Stimulated activated CD4-positive, alpha-beta T cell treated with anti-CD3 and anti-CD28 coated beads, Interleukin-12 subunit alpha, Interleukin-12 subunit beta, amount 100 ng/mL, for 48 hours (primary cell): ENCODE data around the gene ATP8B1.
A peak's percentile ranks its signal among the peaks of the same experiment; 100 is the strongest.
"Not testable (repeated sequence)": the region's sequence is repeated elsewhere in the genome, so short reads cannot be mapped to it uniquely, and the experiment has no call there.

Source experiments
- DNase-seq, 3 donors: peaks; one replicate each; pipeline ENCODE4 v3.0.0-alpha.2; 2020; ENCODE audit warnings: low read depth in 2 of 3, low spot score in 1 of 3

Gene ATP8B1

DNA sequence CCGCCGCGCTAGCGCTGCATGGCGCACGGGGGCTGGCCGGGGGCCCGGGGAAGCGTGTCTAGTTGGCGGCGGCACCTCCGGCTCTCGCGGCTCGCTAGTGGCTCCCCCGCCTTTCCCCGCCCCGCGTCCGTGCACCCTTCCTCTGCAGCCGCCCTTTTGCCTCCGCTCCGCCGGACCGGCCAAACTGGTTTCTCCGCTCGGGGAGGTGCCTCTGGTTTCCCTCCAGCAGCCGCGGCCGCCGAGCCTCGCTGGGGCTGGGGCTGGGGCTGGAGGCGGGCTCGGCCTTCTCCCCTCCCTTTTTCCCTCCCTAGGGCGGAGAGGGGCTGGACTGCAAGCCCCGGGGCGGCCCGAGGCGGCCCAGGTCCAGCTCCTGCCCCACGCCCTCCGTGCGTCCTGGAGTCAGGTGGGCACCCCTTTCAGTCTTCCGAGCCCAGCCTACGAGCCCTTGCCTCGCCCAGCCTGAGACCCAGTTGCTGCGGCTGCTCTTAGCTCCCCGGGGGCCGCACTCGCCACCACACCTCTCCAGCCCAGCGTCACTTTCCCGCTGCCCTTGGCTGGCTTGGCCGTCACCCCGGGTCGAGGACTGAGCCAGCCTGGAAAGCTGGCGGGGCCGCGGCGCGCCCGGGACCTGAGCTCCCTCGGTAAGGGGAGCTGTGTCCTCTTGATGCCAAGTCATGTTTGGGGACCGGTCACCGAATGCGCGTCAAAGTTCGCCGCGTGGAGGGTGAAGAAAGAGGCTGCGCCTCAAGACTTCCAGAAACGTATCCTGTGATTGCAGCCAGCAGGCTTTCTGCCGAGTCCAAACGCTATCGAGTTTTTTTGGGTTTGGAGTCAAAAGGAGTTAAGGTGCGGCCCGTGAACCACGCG, at the start of gene ATP8B1:
Gene ATP8B1 (minus strand): TSS at position 213 of the 867 bp plus-strand sequence. CDS start 71,508 bp downstream, outside the sequence.
- no peak for DNase-seq

DNA sequence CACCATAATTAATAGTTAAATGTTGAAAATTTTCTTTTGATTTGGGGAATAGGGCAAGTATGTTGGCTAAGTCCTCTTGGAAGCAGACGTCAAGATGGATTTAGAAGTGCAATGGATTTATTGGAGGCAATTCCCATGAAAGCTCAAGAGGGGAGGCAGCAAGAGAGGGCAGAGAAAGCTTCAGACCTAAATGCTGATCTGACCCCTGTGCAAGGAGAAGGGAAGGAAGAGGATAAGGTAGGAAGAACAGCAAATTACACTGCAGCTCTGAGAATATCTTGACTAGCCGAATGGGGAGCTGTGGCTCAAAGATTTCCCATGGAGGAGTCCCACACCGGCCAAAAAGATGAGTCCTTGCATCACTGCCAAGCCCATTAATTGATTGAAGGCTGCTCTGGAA, 46.9 kb upstream of the ATP8B1 start:
- DNase-seq = no peak

DNA sequence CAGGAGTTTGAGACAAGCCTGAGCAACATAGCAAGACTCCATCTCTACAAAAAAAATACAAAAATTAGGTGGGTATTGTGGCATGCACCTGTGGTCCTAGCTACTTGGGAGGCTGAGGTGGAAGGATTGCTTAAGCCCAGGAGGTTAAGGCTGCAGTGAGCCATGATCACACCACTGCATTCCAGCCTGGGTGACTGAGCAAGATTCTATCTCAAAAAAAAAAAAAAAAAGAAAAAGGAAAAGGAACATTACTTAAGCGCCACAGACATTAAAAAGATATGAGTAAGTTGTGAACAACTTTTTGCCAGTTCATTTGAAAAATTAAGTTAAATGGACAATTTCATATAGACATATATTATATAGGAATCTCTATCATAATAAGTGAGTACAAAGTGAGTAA, 45.3 kb upstream of the ATP8B1 start:
- not testable (repeated sequence) for DNase-seq

DNA sequence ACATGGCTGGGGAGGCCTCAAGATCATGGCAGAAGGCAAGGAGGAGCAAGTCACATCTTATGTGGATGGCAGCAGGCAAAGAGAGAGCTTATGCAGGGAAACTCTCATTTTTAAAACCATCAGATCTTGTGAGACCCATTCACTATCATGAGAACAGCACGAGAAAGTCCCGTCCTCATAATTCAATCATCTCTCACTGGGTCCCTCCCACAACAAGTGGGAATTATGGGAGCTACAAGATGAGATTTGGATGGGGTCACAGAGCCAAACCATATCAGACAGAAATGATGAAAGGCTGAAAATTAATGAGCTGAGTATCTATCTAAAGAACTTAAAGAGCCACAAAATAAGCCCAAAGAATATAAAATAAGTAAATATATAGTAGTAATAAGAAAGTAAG, 44.3 kb upstream of the ATP8B1 start:
- not testable (repeated sequence) for DNase-seq

DNA sequence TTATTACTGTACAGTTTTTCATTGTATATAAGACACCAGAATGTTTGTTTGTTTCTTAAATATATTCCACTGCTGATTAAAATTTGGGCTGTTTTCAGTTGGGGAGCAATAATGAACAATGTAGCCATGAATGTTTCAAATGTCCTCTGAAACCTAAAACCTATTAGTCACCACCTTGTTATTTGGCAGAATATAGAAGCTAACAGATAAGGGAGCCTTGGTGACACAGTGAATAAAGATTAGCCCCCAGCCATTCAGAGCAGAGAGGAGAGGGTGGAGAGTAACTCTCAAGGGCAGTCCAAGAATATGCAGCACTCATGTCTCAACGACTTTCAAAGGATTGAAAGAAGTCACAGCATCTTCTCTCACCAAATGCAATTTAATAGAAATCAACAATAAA, 43.1 kb upstream of the ATP8B1 start:
- DNase-seq = no peak

DNA sequence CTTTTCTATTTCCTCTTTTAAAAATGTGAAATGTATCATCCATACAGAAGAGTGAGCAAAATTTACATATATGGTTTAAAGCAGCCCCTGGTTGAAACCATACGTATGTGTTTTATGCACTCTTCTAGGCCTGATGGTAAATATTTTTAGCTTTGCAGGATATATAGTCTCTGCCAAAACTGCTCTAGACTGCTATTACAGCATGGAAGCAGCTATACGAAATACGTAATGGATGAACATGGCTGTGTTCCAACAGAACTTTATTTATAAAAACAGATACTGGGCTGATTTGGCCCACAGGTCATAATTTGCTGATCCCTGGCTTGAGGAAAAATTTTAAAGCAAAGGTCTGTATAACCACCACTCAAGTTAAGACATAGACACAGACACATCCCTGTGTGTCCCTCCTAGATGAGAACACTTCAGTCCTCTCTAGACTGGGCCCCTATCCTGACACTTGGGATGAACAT, 42.5 kb upstream of the ATP8B1 start:
- no peak for DNase-seq

DNA sequence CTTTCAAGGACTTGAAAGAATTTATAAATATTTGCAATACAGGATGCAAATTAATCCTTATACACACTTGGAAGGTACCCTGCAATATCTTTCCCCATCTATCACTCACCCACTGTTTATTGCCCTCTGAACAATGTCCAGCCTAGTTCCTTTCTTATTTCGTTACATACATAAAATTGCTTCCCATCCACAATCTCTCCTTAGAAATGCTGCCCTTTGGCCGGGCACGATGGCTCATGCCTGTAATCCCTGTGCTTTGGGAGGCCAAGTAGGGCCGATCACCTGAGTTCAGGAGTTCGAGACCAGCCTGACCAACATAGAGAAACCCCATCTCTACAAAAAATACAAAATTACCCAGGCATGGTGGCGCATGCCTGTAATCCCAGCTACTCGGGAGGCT, 41.2 kb upstream of the ATP8B1 start:
- no peak for DNase-seq

DNA sequence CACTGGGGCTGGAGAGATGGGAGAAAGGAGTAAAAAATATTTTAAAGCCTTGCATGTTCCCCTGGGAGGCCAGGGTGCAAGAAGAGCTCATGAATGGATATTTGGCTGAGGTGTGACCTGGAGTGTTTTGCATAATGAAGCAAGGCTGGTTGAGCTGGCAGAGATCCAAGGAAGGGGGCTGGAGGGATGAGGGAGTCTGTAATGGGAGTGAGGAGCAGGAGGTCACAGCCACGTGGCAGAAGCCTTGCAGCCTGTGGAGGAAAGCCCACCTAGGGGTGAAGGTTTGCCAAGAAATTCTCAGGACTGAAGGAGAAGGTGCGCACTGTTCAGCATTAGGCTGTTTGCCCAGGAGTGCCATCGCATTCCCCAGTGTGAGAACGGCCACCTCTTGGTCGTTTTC, 40.3 kb upstream of the ATP8B1 start:
- no peak for DNase-seq

DNA sequence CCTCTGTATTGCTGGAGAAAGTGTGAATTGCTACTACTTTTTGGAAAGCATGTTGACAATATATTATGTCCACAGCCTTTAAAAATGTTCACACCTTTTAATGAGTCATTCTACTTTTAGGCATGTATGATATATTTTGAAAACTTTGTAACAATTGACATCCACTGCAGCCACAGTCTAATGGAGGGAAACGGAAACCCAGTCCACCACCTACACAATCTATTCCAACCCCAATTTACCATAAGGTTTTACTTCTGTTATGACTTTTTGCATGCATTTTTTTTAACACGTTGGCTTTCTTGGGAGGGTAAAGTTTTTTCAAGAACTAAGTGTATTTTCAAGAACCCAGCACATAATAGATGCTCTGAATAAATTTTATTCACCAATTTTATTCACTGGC, 38.5 kb upstream of the ATP8B1 start:
- DNase-seq = no peak

DNA sequence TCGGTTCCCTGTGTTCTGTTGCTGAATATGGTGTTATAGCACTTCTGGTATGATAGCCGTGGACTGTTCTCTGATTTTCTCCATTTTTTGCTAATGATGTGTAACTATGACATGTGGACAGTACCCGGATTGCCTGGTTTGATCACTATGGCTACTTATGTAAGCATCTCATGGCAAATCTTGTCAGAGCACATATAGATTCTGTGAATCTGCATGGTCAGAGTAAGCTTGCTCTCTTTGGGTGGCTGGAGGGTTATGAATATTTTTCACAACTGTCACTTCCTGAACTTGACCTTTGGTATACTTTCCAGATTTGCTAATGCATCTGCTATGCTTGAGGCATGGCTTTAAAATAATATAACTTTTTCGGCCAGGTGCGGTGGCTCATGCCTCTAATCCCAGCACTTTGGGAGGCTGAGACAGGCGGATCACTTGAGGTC, 36.8 kb upstream of the ATP8B1 start:
- no peak for DNase-seq

DNA sequence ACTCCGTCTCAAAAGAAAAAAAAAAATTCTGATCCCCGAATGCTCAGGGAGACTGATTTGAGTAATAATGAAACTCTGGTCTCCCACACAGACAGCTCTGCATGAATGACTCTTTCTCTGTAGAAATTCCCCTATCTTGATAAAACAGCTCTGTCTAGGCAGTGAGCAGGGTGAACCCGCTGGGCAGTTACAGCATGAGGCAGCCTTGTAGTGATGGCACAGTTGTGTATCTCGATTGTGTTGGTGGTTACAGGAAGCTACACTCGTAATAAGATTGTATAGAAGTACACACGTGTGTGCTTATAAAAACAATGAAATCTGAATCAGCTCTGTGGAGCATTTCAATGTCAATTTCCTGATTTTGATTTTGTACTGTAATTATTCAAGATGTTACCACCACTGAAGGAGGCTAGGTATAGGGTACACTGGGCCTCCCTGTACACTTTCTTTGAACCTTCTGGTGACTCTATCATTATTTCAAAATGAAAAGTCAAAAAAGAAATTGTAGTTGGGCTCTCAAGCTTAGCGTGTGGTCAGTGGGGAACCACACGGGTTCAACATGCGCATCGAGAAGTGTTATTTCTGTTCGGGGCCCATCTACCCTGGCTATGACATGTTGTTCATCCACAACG, 34.9 kb upstream of the ATP8B1 start:
- peak; percentile 34 to 53 (median 40) for DNase-seq

DNA sequence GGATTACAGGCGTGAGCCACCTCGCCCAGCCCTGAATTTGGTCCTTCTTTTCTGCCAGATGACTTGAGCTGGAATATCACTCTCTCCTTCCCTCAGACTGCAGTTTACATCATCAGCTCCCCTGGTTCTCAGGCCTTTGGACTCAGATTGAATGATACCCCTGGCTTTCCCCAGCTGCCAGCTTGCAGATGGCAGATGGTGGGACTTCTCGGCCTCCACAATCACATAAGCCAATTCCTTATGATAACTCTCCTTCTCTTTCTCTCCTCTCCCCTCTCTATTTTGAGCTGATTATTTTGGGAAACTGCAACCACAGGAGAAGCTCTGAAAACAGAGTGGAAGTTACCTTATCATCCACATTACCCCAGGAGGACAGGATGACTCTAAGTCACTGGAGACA, 33.4 kb upstream of the ATP8B1 start:
- DNase-seq = no peak

DNA sequence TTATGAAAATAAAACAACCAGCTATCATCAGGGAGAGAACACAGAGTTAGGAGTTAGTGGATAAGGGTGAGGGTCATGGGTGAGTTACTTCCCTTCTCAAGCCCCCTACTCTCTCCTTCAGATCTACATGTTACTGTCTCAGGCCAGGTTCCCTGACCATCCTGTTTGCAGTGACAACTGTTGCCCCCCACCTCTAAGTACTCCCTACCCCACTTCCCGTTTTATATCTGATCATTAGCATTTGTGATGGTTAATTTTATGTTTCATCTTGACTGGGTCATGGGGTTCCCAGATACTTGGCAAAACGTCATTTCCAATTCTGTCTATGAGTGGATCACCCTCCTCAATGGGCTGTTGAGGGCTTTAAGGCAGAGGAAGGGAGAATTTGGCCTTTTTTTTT, 32.8 kb upstream of the ATP8B1 start:
- DNase-seq = no peak

DNA sequence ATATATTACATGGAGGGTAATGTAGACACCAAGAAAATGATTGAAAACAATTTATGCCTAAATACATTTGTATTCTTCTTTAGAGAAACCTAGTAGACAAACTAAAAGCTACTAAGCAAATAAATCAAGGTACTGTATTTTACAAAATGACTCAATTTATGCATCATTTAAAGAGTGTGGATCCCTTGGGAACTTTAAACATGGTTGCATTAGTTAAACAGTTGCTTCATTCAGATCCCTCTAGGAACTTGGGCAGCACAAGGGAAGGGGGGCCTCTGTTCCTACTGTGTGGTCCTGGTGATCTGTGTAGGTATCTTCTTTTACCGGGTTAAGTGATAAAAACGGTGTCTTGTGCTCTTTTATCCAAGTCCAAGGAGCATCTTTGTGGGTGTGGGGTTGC, 31.5 kb upstream of the ATP8B1 start:
- DNase-seq = no peak

DNA sequence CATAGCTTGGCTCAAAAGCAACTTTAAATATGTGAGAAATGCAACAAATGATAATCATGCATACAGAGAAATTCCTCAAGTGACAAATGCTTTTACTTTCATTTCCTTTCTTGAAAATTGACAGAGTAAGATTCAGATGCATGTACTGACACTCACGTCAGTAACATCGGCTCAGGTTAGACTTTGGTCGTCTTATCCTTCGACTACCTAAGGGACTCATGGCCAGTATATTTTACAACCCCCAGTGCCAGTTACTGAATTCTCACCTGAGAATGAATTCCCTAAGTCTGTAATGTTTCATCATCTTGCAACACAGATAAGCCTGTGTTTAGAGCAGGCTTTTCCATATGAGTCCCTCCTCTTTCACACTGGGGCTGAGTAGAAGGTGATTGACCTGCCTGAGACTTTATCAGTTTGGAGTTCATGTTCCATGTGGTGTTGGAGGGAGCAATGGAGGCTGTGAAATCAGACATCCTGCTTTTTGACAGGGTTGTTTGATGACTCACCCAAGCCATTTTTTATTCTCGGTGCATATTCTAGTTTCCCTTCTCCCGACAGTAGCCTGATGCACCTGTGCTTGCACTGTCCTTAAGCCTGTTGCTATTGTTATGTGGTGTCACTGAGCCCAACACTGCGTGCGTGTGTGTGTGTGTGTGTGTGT, 30.5 kb upstream of the ATP8B1 start:
- peak in 1 of 3 donors; percentile 12 for DNase-seq

DNA sequence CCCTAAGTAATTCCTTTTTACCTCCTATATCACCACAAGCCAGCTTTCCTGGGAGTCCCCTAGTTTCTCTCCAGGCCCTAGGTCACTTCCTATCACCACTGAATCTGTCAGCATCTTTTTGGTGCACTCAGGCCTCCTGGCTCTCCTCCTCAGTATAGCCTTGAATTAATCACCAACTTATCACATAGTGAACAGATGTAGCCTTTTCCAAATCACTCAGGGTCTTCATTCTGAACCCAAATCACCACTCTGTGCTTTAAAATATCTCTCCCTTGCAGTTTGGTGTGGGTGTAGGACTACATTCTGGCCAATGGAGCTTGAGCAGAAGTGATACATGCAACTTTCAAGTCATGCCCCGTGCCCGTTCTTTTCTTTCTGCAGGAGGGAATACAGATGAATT, 29.6 kb upstream of the ATP8B1 start:
- no peak for DNase-seq

DNA sequence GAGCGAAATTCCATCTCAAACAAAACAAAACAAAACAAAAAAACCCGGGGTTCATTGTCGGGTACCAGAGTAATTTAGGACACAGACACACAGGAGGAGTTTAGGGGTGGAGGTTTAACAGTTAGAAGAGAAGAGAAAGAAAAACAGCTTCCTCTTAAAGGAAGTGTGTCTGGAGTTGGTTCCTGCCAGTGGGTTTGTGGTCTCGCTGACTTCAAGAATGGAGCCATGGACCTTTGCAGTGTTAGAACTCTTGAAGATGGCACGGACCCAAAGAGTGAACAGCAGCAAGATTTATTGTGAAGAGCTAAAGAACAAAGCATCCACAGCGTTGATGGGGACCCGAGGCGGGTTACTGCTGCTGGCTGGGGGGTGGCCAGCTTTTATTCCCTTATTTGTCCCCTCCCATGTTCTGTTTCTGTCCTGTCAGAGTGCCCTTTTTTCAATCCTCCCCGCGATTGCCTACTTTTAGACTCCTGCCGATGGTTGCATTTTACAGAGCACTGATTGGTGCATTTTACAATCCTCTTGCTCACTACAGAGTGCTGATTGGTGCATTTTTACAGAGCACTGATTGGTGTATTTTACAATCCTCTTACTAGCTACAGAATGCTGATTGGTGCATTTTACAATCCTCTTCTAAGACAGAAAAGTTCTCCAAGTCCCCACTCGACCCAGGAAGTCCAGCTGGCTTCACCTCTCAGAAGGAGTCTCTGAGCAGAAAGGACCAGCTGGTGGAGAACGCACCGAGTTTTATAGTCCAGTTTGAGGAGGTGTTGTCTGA, 28.7 kb upstream of the ATP8B1 start:
- DNase-seq = no peak

DNA sequence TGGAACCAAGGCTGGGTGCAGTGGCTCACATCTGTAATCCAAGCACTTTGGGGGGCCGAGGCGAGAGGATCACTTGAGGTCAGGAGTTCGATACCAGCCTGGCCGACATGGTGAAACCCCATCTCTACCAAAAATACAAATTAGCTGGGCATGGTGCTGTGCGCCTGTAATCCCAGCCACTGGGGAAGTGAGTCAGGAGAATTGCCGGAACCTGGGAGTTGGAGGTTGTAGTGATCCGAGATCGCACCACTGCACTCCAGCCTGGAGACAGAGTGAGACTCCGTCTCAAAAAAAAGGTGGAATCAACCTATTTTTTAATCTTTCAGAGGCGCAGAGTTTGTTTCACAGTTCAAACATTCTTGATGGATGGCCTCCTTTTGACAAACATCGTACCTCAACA, 24.5 kb upstream of the ATP8B1 start:
- DNase-seq = no peak

DNA sequence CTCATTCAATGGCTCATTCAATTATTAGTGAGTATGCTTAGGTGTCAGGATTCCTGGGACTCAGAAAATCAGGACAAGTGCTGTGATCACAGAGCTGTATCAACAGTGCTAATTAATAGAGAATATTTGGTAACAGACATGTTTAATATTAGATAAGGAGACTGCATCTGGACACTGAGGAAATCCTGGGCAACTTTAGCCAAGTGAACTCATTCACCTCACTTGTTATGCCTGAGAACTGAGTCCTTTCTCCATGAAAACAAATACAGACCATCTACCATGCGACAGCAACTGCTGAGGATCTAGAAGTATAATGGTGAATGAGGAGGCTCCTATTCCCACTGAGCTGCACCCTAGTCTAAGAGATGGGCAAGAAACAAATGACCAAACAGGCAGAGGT, 23.1 kb upstream of the ATP8B1 start:
- DNase-seq = no peak

DNA sequence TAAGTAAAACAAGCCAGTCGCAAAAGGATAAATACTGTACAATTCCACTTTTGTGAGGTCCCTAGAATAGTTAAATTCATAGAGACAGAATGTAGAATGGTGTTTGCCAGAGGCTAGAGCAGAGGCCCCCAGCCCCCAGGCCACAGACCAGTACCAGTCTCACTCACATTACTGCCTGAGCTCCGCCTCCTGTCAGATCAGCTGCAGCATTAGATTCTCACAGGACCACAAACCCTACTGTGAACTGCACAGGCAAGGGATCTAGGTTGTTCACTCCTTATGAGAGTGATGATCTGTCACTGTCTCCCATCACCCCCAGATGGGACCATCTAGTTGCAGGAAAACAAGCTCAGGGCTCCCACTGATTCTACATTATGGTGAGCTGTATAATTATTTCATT, 17.5 kb upstream of the ATP8B1 start:
- DNase-seq = not testable (repeated sequence)
